ENCODE measurements around the gene GSG1L. TPM values are rescaled to one million over a fixed set of nuclear protein-coding genes. Genes with fewer than 3 reads are reported as not detected.
A peak's percentile ranks its signal among the peaks of the same experiment; 100 is the strongest.
"Not testable (repeated sequence)": the region's sequence is repeated elsewhere in the genome, so short reads cannot be mapped to it uniquely, and the experiment has no call there.

GSG1L gene
- total RNA-seq, 1 donor from 2014 or later: not detected

- DNase-seq: no peak
Observed at GRCh38 chr16:27749547-27749875, 314.0 kb downstream of the GSG1L start.

DNA sequence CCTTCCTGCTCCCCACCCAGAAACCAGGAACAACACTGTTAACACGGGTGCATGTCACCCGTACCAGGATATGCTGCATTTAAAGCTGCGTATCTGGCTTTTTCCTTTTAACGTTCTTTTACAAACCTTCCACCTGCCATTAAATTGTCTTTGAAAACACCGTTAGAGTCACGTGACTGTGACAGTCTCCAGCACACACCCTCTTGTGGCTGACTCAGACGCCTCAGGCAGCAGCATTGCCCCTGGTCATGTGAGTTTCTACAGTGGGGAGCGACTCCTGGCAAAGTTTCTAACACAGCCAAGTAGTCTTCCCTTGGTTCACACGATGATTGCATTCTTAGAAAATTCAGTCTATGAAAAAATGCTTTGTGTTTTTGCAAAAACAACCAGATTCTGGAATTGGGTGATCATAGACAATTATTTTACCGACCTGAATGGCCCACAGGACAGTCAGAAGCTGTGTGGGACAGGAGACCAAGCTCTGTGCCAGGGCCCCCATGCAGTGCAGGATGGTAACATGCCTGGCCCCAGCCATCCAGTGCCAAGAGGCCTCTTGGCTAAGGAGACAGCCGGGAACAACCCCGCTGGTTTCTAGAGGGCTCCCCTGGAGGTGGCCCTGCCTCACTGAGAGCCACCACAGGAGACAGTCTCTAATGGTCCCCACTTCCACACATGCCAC is 314.5 kb downstream of the GSG1L start:
- peak; percentile 80 for DNase-seq

- DNase-seq: no peak
Observed at GRCh38 chr16:27747946-27748345, 315.6 kb downstream of the GSG1L start.

- no peak for DNase-seq
Observed at GRCh38 chr16:27746076-27746855, 317.2 kb downstream of the GSG1L start.

- DNase-seq: peak; percentile 33
Observed at GRCh38 chr16:27745348-27745747, 318.2 kb downstream of the GSG1L start.

GRCh38 chr16:27743963-27744362 is 319.6 kb downstream of the GSG1L start:
- DNase-seq: no peak

GRCh38 chr16:27743001-27743400 is 320.5 kb downstream of the GSG1L start:
- DNase-seq: not testable (repeated sequence)

- no peak for DNase-seq
Observed at GRCh38 chr16:27742333-27742732, 321.2 kb downstream of the GSG1L start.

DNA sequence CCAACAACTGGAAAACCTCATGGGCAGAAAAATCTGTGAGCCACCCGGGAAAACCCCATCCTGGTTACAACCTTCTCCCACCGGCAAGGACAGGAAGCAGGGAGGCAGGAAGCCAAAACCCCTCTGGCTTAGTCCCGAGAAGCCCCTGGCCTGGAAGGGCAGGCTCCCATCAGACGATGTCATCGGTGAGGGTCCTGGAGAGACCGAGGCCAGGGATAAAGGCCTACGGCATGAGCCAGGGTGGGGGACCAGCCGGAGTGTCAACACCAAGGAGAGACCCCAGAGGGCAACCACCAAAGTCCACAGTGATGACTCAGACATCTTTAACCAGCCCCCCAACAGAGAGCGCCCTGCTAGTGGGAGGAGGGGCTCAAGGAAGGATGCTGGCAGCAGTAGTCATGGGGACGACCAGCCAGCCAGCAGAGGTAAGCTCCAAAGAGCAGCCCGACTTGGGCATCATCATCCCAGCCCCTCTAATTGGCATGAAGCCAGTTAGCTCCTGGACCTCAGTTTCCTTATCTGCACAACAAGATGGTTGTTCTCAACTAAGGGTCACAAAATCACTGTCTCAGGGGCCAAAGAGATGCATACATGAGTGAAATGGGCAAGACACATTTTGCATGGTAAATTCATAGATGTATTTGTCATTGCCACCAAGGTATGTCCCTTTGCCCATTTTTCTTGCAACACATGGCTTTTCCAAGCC is 322.9 kb downstream of the GSG1L start:
- no peak for DNase-seq

DNA sequence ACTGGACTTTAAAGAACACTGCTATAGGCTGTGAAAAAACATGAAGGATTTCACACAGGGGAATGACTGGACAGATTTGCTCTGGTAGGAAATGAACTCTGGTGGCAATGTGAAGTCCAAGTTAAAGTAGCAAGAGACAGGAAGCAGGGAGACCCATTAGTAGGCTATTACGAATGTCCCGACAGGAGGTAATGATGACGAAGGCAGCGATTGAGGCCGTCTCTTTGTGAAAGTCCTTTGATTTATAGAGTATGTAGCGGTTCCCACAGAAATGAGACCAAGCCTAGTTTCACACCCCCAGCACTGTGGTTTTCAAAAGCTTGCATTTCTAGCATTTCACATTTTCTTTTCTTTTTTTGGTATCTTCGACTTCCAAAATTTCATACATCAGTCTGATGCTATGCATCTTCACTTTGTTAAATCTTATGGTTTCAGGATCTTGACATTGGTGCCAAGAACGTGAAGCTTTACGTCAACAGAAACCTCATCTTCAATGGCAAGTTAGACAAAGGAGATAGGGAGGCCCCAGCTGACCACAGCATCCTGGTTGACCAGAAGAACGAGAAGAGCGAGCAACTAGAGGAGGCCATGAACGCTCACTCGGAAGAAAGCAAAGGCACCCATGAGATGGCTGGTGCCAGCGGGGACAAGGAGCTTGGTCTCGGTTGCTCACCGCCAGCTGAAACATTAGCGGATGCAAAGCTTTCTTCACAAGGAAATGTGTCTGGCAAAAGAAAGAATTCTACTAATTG is 323.7 kb downstream of the GSG1L start:
- no peak for DNase-seq

DNA sequence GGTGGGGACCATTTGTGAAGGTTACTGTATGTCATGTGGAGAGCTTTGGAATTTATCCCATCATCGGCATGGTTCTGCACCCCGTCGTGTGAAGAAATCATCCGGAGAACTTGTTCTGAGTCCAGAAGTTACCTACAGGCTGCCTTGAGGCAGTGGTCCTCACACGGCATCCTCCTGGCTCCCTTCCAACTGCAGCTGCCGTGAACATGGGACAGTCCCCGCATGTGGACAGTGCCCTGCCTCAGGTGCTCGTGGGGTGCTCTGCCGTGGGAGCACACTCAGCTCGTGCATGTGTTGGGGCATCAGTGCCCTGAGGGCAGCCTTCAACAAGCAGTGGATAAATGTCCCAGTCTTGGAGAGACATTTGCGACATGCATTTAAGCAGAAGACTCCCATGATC is 324.9 kb downstream of the GSG1L start:
- DNase-seq: no peak

Other genes with a start within 250 kb of the GSG1L start
- gene XPO6, start 148.3 kb upstream of the GSG1L start, total RNA-seq: 89.7 and 112 TPM in 2 replicates
- under 0.01 and 0.14 TPM in 2 replicates for gene SBK1, start 228.8 kb upstream of the GSG1L start, total RNA-seq

All from dermis blood vessel endothelial cell (primary cell).